Measurements from ENCODE around the gene EPAS1.

The EPAS1 gene

DNA sequence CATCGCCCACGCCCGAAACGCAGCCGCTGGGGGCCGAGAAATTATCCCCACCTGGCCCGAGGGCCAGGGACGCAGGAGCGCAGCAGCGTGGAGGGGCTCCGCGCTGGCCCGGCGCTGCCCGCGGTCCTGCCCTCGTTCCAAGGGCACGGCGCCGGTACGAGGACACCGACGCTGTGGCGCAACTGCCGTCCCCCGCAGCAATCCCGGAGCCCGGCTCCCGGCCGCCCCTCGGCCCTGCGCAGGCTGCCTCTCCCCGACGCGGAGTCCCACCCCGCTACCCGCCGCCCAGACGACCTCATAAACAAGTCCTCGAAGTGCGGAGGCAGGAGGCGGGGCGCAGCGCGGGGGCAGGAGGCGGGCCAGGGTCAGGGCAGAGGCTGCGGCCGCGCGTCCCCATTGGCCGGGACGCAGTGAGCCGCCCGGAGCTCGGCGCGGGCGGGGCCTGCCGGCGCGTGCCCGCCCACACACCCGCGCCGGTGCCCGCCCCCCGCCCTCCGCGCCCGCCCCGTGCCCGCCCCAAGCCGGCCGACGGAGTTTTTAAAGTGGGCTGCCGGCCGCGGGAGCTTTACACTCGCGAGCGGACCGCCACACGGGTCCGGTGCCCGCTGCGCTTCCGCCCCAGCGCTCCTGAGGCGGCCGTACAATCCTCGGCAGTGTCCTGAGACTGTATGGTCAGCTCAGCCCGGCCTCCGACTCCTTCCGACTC is at the start of gene EPAS1:
Gene EPAS1 (plus strand): TSS at position 568 of the 706 bp plus-strand sequence. CDS start 505 bp downstream, outside the sequence.
- CTCF ChIA-PET: interaction anchor here (0.7 to 1.8 kb wide), 3 partner anchors 11 to 1398 kb away, joined by 5 to 6 read pairs (median 5); no protein-coding TSS in a partner anchor
- POLR2A ChIA-PET: interaction anchor here (0.9 to 1.0 kb wide), 2 partner anchors 22 to 29 kb away, joined by 3 read pairs; no protein-coding TSS in a partner anchor
- TF ChIP-seq L3MBTL2 (conservative IDR thresholded peaks at IDR 0.05) (peak; percentile 69), ELF4 (IDR thresholded peaks at IDR 0.05) (no peak)
- TF ChIP-seq, protein P1, sequence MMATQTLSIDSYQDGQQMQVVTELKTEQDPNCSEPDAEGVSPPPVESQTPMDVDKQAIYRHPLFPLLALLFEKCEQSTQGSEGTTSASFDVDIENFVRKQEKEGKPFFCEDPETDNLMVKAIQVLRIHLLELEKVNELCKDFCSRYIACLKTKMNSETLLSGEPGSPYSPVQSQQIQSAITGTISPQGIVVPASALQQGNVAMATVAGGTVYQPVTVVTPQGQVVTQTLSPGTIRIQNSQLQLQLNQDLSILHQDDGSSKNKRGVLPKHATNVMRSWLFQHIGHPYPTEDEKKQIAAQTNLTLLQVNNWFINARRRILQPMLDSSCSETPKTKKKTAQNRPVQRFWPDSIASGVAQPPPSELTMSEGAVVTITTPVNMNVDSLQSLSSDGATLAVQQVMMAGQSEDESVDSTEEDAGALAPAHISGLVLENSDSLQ (IDR thresholded peaks at IDR 0.05): no peak
- peak; percentile 89 for DNase-seq (ENCODE audit: extremely low spot score)

DNA sequence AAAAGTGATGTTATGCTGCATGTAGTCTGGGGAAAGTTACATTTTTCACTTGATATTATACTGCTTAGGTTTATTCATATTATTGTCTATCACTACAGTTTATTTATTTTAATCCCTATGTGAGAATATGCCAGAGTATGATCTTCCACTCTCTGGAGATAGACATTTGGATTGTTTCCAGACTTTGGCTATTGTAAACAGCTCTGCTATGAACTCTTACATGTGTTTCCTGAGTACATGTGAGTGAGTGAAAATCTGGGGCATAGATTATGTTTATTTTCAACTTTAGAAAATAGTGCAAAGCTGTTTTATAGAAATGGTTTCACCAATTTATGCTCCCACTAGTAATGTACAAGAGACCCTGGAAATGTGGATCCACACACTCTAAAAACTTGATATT is 49.0 kb upstream of the EPAS1 start:
- TF ChIP-seq FOXK2 (IDR thresholded peaks at IDR 0.05): no peak
- TF ChIP-seq FOXM1 (IDR thresholded peaks at IDR 0.05; ENCODE audit: borderline replicate concordance): no peak
- TF ChIP-seq FOXA1 (IDR thresholded peaks at IDR 0.05): no peak
- TF ChIP-seq L3MBTL2 (conservative IDR thresholded peaks at IDR 0.05): no peak
- no peak for TF ChIP-seq ARNT (IDR thresholded peaks at IDR 0.05)
- no peak for TF ChIP-seq NFRKB (IDR thresholded peaks at IDR 0.05)
- no peak for TF ChIP-seq SUZ12 (IDR thresholded peaks at IDR 0.05)
- no peak for TF ChIP-seq TARDBP (IDR thresholded peaks at IDR 0.05)
- no peak for TF ChIP-seq HDGF (IDR thresholded peaks at IDR 0.05; ENCODE audit: borderline replicate concordance)
- TF ChIP-seq ZNF384 (IDR thresholded peaks at IDR 0.05): no peak
- TF ChIP-seq, protein P1 (IDR thresholded peaks at IDR 0.05): no peak
- TF ChIP-seq ELF4 (IDR thresholded peaks at IDR 0.05): no peak
- no peak for TF ChIP-seq BHLHE40 (IDR thresholded peaks at IDR 0.05; ENCODE audit: borderline replicate concordance)
- TF ChIP-seq LEF1 (IDR thresholded peaks at IDR 0.05; ENCODE audit: borderline replicate concordance): no peak
- TF ChIP-seq CTBP1 (IDR thresholded peaks at IDR 0.05; ENCODE audit: borderline replicate concordance): no peak
- TF ChIP-seq SP1 (IDR thresholded peaks at IDR 0.05): no peak
- no peak for DNase-seq (ENCODE audit: extremely low spot score)
- ChIA-PET CTCF (no interaction called here), POLR2A (no interaction called here)

DNA sequence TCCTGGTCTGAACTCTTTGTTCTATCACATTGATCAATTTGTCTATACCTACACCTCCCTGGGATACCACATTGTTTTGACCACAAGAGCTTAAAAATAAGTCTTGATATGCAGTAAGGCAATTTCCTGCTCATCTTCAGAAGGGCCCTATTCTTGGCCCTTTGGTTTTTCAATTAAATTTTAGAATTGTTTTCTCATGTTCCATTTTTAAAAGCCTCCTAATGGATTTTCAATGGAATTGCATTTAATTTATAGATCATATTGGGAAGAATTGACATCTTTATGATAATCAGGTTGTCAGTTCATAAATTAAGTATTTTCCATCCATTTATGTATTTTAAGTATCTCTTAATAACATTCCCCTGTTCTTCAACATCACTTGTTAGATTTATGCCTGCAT is 47.6 kb upstream of the EPAS1 start:
- no peak for DNase-seq (ENCODE audit: extremely low spot score)
- TF ChIP-seq HDGF (IDR thresholded peaks at IDR 0.05; ENCODE audit: borderline replicate concordance) (no peak), SUZ12 (IDR thresholded peaks at IDR 0.05) (no peak), FOXA1 (IDR thresholded peaks at IDR 0.05) (no peak), BHLHE40 (IDR thresholded peaks at IDR 0.05; ENCODE audit: borderline replicate concordance) (no peak)
- ChIA-PET CTCF (no interaction called here), POLR2A (no interaction called here)

DNA sequence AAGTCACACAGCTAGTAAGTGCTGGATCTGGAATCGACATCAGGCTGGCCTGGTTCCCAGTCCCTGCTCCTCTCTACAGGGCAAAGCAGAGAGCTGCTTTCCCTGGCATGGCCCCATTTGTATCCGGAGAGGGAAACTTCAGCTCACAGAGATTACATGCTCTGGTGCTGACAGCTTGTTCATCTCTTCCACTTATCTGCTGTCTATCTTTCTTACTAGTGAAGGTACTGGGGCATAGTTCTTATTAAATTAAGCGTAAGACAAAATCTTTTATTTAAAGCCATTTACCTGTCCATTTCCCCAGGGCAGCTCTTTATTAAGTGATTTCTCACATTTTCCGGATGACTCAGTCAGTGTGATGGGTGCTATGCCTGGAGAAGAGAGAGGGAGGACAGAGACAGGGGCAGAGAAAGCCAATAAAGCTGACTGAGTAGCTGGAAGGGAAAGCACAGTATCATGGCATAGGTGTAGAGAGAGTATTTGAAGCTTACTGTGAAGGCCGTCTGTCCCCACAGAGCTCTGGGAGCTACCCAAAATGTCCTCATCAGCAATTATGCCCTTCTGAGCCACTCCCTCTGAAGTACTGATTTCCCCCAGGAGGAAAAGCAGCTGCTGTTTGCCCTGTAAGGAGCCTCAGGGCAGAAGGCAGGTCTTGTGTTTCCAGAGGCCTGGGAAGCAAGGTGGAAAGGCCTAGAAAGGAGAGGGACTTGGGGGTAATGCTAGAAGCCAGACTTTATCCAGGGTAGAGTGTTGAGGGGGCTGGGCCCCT is 44.1 kb upstream of the EPAS1 start:
- TF ChIP-seq SP1 (IDR thresholded peaks at IDR 0.05) (no peak), NFRKB (IDR thresholded peaks at IDR 0.05) (no peak), BHLHE40 (IDR thresholded peaks at IDR 0.05; ENCODE audit: borderline replicate concordance) (no peak), ARNT (IDR thresholded peaks at IDR 0.05) (no peak), CTBP1 (IDR thresholded peaks at IDR 0.05; ENCODE audit: borderline replicate concordance) (no peak), L3MBTL2 (conservative IDR thresholded peaks at IDR 0.05) (no peak), SUZ12 (IDR thresholded peaks at IDR 0.05) (no peak), FOXK2 (IDR thresholded peaks at IDR 0.05) (no peak), LEF1 (IDR thresholded peaks at IDR 0.05; ENCODE audit: borderline replicate concordance) (no peak), ZNF384 (IDR thresholded peaks at IDR 0.05) (no peak), FOXA1 (IDR thresholded peaks at IDR 0.05) (no peak), HDGF (IDR thresholded peaks at IDR 0.05; ENCODE audit: borderline replicate concordance) (no peak), TARDBP (IDR thresholded peaks at IDR 0.05) (no peak), FOXM1 (IDR thresholded peaks at IDR 0.05; ENCODE audit: borderline replicate concordance) (no peak), ELF4 (IDR thresholded peaks at IDR 0.05) (no peak)
- TF ChIP-seq, protein P1 (IDR thresholded peaks at IDR 0.05): no peak
- ChIA-PET CTCF (interaction anchor here (1.0 kb wide), 1 partner anchor 17 kb away, joined by 4 read pairs; no protein-coding TSS in a partner anchor), POLR2A (no interaction called here)
- no peak for DNase-seq (ENCODE audit: extremely low spot score)

DNA sequence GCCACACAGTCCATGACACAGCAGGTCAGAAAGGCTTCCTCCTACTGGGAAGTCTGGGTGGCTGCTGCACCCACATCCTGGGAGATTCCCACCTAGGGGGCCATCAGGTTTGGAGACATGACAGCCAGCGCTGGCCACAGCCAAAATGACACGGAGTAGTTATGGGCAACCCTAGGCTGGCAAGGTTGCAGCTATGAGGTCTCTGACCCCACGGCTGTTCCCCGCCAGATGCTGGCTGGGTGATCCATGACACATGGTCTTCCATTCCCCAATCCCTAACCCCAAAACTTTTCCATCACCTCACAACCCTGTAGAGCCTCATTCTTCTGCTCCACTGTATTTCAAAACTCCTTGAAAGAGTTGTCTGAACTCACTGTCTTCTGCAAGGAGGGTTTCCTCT is 42.7 kb upstream of the EPAS1 start:
- ChIA-PET CTCF (no interaction called here), POLR2A (no interaction called here)
- TF ChIP-seq SP1 (IDR thresholded peaks at IDR 0.05) (no peak), L3MBTL2 (conservative IDR thresholded peaks at IDR 0.05) (no peak), SUZ12 (IDR thresholded peaks at IDR 0.05) (no peak), FOXA1 (IDR thresholded peaks at IDR 0.05) (no peak), NFRKB (IDR thresholded peaks at IDR 0.05) (no peak), LEF1 (IDR thresholded peaks at IDR 0.05; ENCODE audit: borderline replicate concordance) (no peak)
- TF ChIP-seq, protein P1 (IDR thresholded peaks at IDR 0.05): no peak
- DNase-seq (ENCODE audit: extremely low spot score): no peak

Measured in HEK293T (cell line).